Astrocyte (in vitro differentiated cells and primary cell): ENCODE measurements around the gene CD9. TPM values are rescaled to one million over a fixed set of nuclear protein-coding genes. Genes with fewer than 3 reads are reported as not detected.
"Not testable (repeated sequence)": the region's sequence is repeated elsewhere in the genome, so short reads cannot be mapped to it uniquely, and the experiment has no call there.

Experiments used
- DNase-seq: peaks from one replicate; pipeline ENCODE4 v3.0.0-alpha.2; 2010; ENCODE audit warnings: low read depth
- FAIRE-seq: peaks from 2 replicates; lab custom pipeline; 2011; peaks lifted over from hg19 to GRCh38; lab: Jason Lieb, UNC
- H2AFZ ChIP-seq: 2 replicates; pipeline ENCODE4 v1.6.0; 2012; ENCODE audit warnings: low read depth, low read length, inconsistent platforms
- H3K27ac ChIP-seq: 2 replicates; pipeline ENCODE4 v1.5.1; 2011; ENCODE audit warnings: low read depth, low read length, inconsistent platforms
- H3K27me3 ChIP-seq: 2 replicates; pipeline ENCODE4 v1.6.0; 2011; ENCODE audit warnings: low read length, inconsistent platforms; ENCODE audit not compliant: insufficient read depth
- H3K36me3 ChIP-seq: 2 replicates; pipeline ENCODE4 v1.5.1; 2011; ENCODE audit warnings: low read length, inconsistent platforms; ENCODE audit not compliant: insufficient read depth
- H3K4me1 ChIP-seq: 2 replicates; pipeline ENCODE4 v1.5.1; 2011; ENCODE audit warnings: low read length, inconsistent platforms; ENCODE audit not compliant: insufficient read depth
- H3K4me2 ChIP-seq: 2 replicates; pipeline ENCODE4 v1.6.0; 2012; ENCODE audit warnings: low read length, inconsistent platforms
- H3K4me3 ChIP-seq: 2 replicates; pipeline ENCODE4 v1.5.1; 2011; ENCODE audit warnings: low read depth, mild to moderate bottlenecking, low read length, inconsistent platforms; ENCODE audit not compliant: insufficient read depth
- H3K79me2 ChIP-seq: 2 replicates; pipeline ENCODE4 v1.6.0; 2012; ENCODE audit warnings: mild to moderate bottlenecking, low read length, inconsistent platforms; ENCODE audit not compliant: insufficient read depth
- H3K9ac ChIP-seq: 2 replicates; pipeline ENCODE4 v1.6.0; 2012; ENCODE audit warnings: mild to moderate bottlenecking, low read length, inconsistent platforms
- H3K9me3 ChIP-seq: 2 replicates; pipeline ENCODE4 v1.5.1; 2012; ENCODE audit warnings: low read depth, mild to moderate bottlenecking, low read length, inconsistent platforms; ENCODE audit not compliant: insufficient read depth
- H4K20me1 ChIP-seq: 2 replicates; pipeline ENCODE4 v1.6.0; 2012; ENCODE audit warnings: low read length, inconsistent platforms; ENCODE audit not compliant: insufficient read depth
- H3K27ac Mint-ChIP-seq: one replicate; pipeline ENCODE4 v1.8.0; 2021; ENCODE audit warnings: mild to moderate bottlenecking, mixed read lengths; ENCODE audit not compliant: unreplicated experiment
- H3K27me3 Mint-ChIP-seq: one replicate; pipeline ENCODE4 v1.8.0; 2021; ENCODE audit warnings: low read depth, mixed read lengths; ENCODE audit not compliant: unreplicated experiment
- H3K36me3 Mint-ChIP-seq: one replicate; pipeline ENCODE4 v1.8.0; 2021; ENCODE audit warnings: low read depth, mixed read lengths; ENCODE audit not compliant: unreplicated experiment
- H3K4me1 Mint-ChIP-seq: one replicate; pipeline ENCODE4 v1.8.0; 2021; ENCODE audit warnings: low read depth, mixed read lengths; ENCODE audit not compliant: unreplicated experiment
- H3K4me3 Mint-ChIP-seq: one replicate; pipeline ENCODE4 v1.8.0; 2021; ENCODE audit warnings: mild to moderate bottlenecking, moderate library complexity, mixed read lengths; ENCODE audit not compliant: unreplicated experiment
- H3K9me3 Mint-ChIP-seq: one replicate; pipeline ENCODE4 v1.8.0; 2021; ENCODE audit warnings: mild to moderate bottlenecking, mixed read lengths; ENCODE audit not compliant: unreplicated experiment
- CTCF ChIP-seq: IDR thresholded peaks from 2 replicates; pipeline ENCODE4 v1.5.1; 2011; ENCODE audit warnings: low read depth, mild to moderate bottlenecking, inconsistent platforms, low read length, moderate library complexity; ENCODE audit not compliant: insufficient read depth
- EZH2 ChIP-seq: IDR thresholded peaks from 2 replicates; pipeline ENCODE4 v1.6.1; 2012; ENCODE audit warnings: mild to moderate bottlenecking, low read length, inconsistent platforms; ENCODE audit not compliant: insufficient read depth
- total RNA-seq: library from RNA; stranded (reverse); gene quantifications from 2 replicates; pipeline ENCODE4 v1.2.1, GENCODE V29; 2021

Gene CD9
- total RNA-seq, 1 donor from 2014 or later = 52.2 TPM

DNA sequence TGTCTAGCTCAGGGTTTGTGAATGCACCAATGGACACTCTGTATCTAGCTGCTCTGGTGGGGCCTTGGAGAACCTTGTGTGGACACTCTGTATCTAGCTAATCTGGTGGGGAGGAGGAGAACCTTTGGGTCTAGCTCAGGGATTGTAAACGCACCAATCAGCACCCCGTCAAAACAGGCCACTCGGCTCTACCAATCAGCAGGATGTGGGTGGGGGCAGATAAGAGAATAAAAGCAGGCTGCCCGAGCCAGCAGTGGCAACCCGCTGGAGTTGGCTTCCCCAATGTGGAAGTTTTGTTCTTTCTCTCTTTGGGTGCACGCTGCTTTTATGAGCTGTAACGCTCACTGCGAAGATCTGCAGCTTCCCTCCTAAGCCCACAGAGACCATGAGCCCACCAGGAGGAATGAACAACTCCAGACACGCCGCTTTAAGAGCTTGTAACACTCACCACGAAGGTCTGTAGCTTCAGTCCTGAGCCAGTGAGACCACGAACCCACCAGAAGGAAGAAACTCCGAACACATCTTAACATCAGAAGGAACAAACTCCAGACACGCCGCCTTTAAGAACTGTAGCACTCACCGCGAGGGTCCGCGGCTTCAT, 40.1 kb upstream of the CD9 start:
- DNase-seq, H3K4me2 ChIP-seq, H3K9me3 Mint-ChIP-seq, H3K9ac ChIP-seq, FAIRE-seq, H3K27ac Mint-ChIP-seq, H3K27me3 ChIP-seq, H3K27ac ChIP-seq, H2AFZ ChIP-seq, H3K79me2 ChIP-seq, H3K9me3 ChIP-seq, H3K4me3 Mint-ChIP-seq, H3K36me3 Mint-ChIP-seq, H3K36me3 ChIP-seq, H3K4me3 ChIP-seq, H3K4me1 ChIP-seq, H4K20me1 ChIP-seq, H3K27me3 Mint-ChIP-seq: not testable (repeated sequence)
- H3K4me1 Mint-ChIP-seq = peaks cover 30% of the 10 kb centered on the region

GRCh38 chr12:6161124-6161882, 38.9 kb upstream of the CD9 start:
- DNase-seq (peak; percentile 67), FAIRE-seq (no peak)
- no peak overlapping the region for H3K4me3 Mint-ChIP-seq
- H3K36me3 Mint-ChIP-seq = no peaks in the 10 kb centered on the region
- Histone ChIP-seq H4K20me1 (no peaks in the 10 kb centered on the region), H3K79me2 (no peaks in the 10 kb centered on the region), H3K36me3 (no peaks in the 10 kb centered on the region), H3K27ac (no peak overlapping the region), H3K4me1 (peaks cover 9% of the 10 kb centered on the region), H3K4me3 (no peak overlapping the region), H3K9me3 (no peaks in the 10 kb centered on the region), H2AFZ (peak overlapping the region; percentile 28), H3K4me2 (peak overlapping the region; percentile 3), H3K27me3 (no peaks in the 10 kb centered on the region), H3K9ac (no peak overlapping the region)
- no peak overlapping the region for H3K27ac Mint-ChIP-seq
- H3K9me3 Mint-ChIP-seq = no peaks in the 10 kb centered on the region
- no peak for TF ChIP-seq CTCF
- no peak for TF ChIP-seq EZH2
- H3K27me3 Mint-ChIP-seq = no peaks in the 10 kb centered on the region
- peaks cover 34% of the 10 kb centered on the region for H3K4me1 Mint-ChIP-seq

DNA sequence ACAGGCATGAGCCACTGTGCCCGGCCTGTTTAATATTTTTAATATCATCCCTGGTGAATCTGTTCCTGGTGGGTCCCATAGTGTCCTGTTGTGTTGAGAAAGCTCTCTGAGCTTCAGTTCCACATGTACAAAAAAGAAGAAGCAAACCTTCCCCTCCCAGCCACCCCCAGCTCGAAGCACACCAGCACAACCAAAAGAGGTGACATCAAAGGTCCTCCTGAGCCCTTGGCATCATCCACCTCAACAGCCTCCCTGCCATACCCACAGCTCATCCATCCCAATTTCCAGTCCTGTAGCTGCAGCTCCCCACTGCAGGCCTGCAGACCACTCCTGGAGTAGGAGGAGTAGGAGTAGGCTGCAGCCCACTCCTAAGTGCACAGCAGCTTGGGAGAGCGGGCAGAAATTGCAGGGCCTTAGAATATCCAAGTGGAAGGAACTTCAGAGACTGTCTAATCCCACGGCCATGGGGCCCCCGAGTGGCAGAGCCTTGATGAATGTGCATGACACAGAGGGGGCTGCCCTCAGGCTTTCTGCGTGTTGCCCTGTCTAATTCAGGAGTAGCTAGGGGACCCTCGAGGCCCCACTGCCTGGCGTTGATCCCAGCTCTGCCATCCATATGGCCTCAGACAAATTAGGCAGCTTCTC, 36.7 kb upstream of the CD9 start:
- no peaks in the 10 kb centered on the region for H4K20me1 ChIP-seq
- no peak overlapping the region for H3K4me2 ChIP-seq
- FAIRE-seq (no peak), DNase-seq (no peak)
- H3K27ac ChIP-seq = no peak overlapping the region
- no peak overlapping the region for H3K4me3 ChIP-seq
- H3K9me3 ChIP-seq = no peaks in the 10 kb centered on the region
- Mint-ChIP-seq H3K9me3 (no peaks in the 10 kb centered on the region), H3K4me3 (no peak overlapping the region), H3K27me3 (no peaks in the 10 kb centered on the region), H3K4me1 (peaks cover 43% of the 10 kb centered on the region), H3K36me3 (no peaks in the 10 kb centered on the region), H3K27ac (no peak overlapping the region)
- no peak for TF ChIP-seq EZH2
- TF ChIP-seq CTCF = no peak
- H3K79me2 ChIP-seq = no peaks in the 10 kb centered on the region
- peaks cover 24% of the 10 kb centered on the region for H3K4me1 ChIP-seq
- H2AFZ ChIP-seq = no peak overlapping the region
- no peaks in the 10 kb centered on the region for H3K27me3 ChIP-seq
- H3K36me3 ChIP-seq = no peaks in the 10 kb centered on the region
- no peak overlapping the region for H3K9ac ChIP-seq
